C4-2B (cell line): ENCODE results near the gene SIK3.

Source experiments
- H3K27ac ChIP-seq: fragments of 450-650 bp; 2 replicates; pipeline ENCODE4 v1.5.1; 2017
- CTCF ChIP-seq: fragments of 450-650 bp; conservative IDR thresholded peaks from 2 replicates; pipeline ENCODE4 v1.5.1; 2017; ENCODE audit warnings: mild to moderate bottlenecking
- ZFX ChIP-seq: fragments of 450-650 bp; IDR thresholded peaks from 2 replicates; pipeline ENCODE4 v1.6.1; 2017

SIK3 gene

GRCh38 chr11:116893906-116894305 is 204.3 kb downstream of the SIK3 start:
- no peak overlapping the region for H3K27ac ChIP-seq
- TF ChIP-seq CTCF (no peak), ZFX (no peak)

- no peak overlapping the region for H3K27ac ChIP-seq
- TF ChIP-seq ZFX (no peak), CTCF (no peak)
Measured at GRCh38 chr11:116893437-116893836, 204.8 kb downstream of the SIK3 start.

DNA sequence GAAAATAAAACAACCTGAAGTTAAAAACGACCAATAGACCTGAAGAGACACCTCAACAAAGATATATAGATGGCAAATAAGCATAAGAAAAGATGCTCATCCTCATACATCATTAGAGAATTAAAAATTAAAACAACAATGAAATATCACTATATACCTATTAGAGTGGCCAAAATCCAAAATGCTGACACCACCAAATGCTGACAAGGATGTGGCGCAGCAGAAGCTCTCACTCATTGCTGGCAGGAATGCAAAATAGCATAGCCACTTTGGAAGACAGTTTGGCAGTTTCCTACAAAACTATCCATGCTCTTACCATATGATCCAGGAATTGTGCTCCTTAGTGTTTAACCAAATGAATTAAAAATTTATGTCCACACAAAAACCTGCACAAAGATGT is 205.9 kb downstream of the SIK3 start:
- no peak overlapping the region for H3K27ac ChIP-seq
- TF ChIP-seq CTCF: no peak
- TF ChIP-seq ZFX: no peak

DNA sequence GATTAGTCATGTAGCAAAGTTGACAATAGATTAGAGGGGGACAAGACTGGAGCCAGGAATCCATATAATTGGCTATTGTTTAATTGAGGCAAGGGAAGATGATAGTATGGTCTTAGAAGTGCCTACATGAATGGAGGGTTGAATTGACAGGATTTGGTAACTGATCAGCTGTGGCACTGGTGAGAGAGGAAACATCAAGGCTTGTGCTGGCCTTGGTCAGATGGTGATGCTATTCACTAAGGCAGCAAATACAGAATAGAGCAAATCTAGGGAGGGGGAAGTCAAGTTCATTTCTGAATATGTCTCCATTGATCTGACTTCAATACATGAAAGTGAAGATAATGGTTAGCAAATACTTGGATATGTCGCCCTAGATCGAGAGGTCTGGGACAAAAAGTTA is 206.5 kb downstream of the SIK3 start:
- H3K27ac ChIP-seq: no peak overlapping the region
- no peak for TF ChIP-seq ZFX
- no peak for TF ChIP-seq CTCF

- TF ChIP-seq CTCF: no peak
- no peak for TF ChIP-seq ZFX
- H3K27ac ChIP-seq: no peak overlapping the region
Measured at GRCh38 chr11:116890607-116891006, 207.6 kb downstream of the SIK3 start.

DNA sequence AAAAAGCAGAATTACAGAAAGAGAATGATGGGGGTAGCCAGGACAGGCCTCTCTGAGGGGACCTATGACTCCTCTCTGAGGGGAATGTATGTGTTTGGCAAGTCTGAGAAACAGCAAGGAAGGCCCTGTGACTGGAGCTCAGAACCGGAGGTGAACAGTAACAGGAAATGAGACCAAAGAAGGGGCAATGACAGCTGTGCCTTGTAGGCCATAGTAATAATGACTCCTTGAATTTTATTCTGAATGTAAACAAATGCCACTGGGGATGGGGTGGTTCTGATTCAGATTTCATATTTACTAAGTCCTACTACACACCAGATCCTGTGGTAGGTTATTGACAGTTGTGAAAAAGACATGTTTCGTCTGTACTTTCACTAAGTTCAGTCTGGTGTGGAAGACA is 208.0 kb downstream of the SIK3 start:
- TF ChIP-seq ZFX: no peak
- no peak for TF ChIP-seq CTCF
- no peak overlapping the region for H3K27ac ChIP-seq

DNA sequence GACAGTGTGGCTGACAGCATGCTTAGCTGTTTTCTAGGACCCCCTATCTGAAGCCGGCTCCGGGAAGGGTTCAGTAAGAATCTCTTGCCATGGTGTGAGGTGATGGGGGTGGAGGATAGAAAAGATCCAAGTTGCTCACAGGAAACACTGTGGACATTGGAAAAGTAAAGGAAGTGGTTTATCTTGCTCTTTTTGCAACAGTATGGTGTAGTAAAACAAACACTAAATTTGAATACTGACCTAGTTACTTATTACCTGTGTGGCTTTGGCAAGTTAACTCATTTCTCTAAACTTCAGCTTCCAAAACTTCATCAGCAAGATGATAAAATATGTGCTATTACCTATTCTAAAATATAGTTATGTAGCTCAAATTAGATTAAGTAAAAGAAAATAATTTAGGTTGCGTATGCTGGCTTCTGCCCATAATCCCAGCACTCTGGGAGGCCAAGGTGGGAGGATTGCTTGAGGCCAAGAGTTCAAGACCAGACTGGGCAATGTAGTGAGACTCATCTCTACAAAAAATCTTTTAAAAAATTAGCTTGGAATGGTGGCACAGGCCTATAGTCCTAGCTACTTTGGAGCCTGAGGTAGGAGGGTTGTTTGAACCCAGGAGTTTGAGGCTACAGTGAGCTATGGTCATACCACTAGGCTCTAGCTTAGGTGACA is 209.2 kb downstream of the SIK3 start:
- no peak for TF ChIP-seq ZFX
- TF ChIP-seq CTCF: no peak

More for the DNA sequence above, 209.2 kb downstream of the SIK3 start:
- no peak overlapping the region for H3K27ac ChIP-seq
